CD14-positive monocyte (primary cell): ENCODE measurements around the gene CFAP97. TPM values are rescaled to one million over a fixed set of nuclear protein-coding genes. Genes with fewer than 3 reads are reported as not detected.

Source experiments
- DNase-seq, 3 donors: peaks; one replicate each; pipeline ENCODE4 v3.0.0-alpha.2; 2011 to 2022
- H2AFZ ChIP-seq: 2 replicates; pipeline ENCODE4 v1.6.0; 2012; ENCODE audit warnings: mild to moderate bottlenecking, low read depth, low read length, inconsistent platforms; ENCODE audit not compliant: insufficient read depth, poor library complexity, severe bottlenecking
- H3K27ac ChIP-seq, 2 donors: 1 replicate in 1 of 2; 2 replicates in 1 of 2; pipeline ENCODE4 v1.5.1; 2012 to 2013; ENCODE audit warnings: low read length in 2 of 2, control low read depth in 1 of 2, inconsistent platforms in 1 of 2, low read depth in 1 of 2, mild to moderate bottlenecking in 1 of 2
- H3K27me3 ChIP-seq, 2 donors: one replicate each; pipeline versions ENCODE4 v1.6.0 to v1.6.1; 2011 to 2013; ENCODE audit warnings: low read length in 2 of 2; ENCODE audit not compliant: control insufficient read depth in 2 of 2, insufficient read depth in 2 of 2
- H3K36me3 ChIP-seq, 2 donors: replicated peaks in 1 of 2; 1 replicate in 1 of 2; 2 replicates in 1 of 2; pipeline versions ENCODE4 v1.5.1 to v1.6.1; 2012 to 2013; ENCODE audit warnings: low read length in 2 of 2, control low read depth in 1 of 2, inconsistent platforms in 1 of 2, mild to moderate bottlenecking in 1 of 2; ENCODE audit not compliant: insufficient read depth in 2 of 2, control insufficient read depth in 1 of 2
- H3K4me1 ChIP-seq, 2 donors: 1 replicate in 1 of 2; 2 replicates in 1 of 2; pipeline versions ENCODE4 v1.5.1 to v1.6.1; 2012 to 2013; ENCODE audit warnings: low read length in 2 of 2, control low read depth in 1 of 2, inconsistent platforms in 1 of 2, mild to moderate bottlenecking in 1 of 2, moderate library complexity in 1 of 2; ENCODE audit not compliant: insufficient read depth in 2 of 2, control insufficient read depth in 1 of 2
- H3K4me2 ChIP-seq: replicated peaks from 2 replicates; pipeline ENCODE3; 2012; ENCODE audit warnings: low read length, moderate library complexity, mild to moderate bottlenecking; ENCODE audit not compliant: poor library complexity, severe bottlenecking; ENCODE audit errors: extremely low read depth
- H3K4me3 ChIP-seq, 3 experiments: fragments of 200-600 bp in 1 of 3; sonication (generic) in 1 of 3; replicated peaks in 1 of 3; 1 replicate in 2 of 3; 2 replicates in 1 of 3; pipeline ENCODE4 v1.5.1; 2011 to 2013; ENCODE audit warnings: low read length in 3 of 3, mild to moderate bottlenecking in 3 of 3, control low read depth in 2 of 3, low read depth in 2 of 3, inconsistent platforms in 1 of 3, moderate library complexity in 1 of 3
- H3K79me2 ChIP-seq: 2 replicates; pipeline ENCODE4 v1.6.0; 2012; ENCODE audit warnings: mild to moderate bottlenecking, control low read depth, inconsistent platforms, low read length, moderate library complexity; ENCODE audit not compliant: insufficient read depth
- H3K9ac ChIP-seq: 2 replicates; pipeline ENCODE4 v1.6.0; 2017; ENCODE audit warnings: low read length, mild to moderate bottlenecking; ENCODE audit not compliant: insufficient read depth, poor library complexity, severe bottlenecking
- H3K9me3 ChIP-seq, 2 donors: replicated peaks in 1 of 2; 1 replicate in 1 of 2; 2 replicates in 1 of 2; pipeline versions ENCODE4 v1.5.1 to v1.6.1; 2012 to 2013; ENCODE audit warnings: low read length in 2 of 2, control low read depth in 1 of 2; ENCODE audit not compliant: control insufficient read depth in 1 of 2, insufficient read depth in 1 of 2
- H4K20me1 ChIP-seq: 2 replicates; pipeline ENCODE4 v1.6.0; 2012; ENCODE audit warnings: mild to moderate bottlenecking, low read length, control low read depth, moderate library complexity; ENCODE audit not compliant: insufficient read depth
- H3K27ac Mint-ChIP-seq, 7 donors: one replicate each; pipeline ENCODE4 v1.8.0; 2020; ENCODE audit warnings: mild to moderate bottlenecking in 7 of 7, mixed read lengths in 7 of 7, moderate library complexity in 6 of 7, inconsistent platforms in 2 of 7
- H3K27me3 Mint-ChIP-seq, 3 donors: one replicate each; pipeline ENCODE4 v1.8.0; 2021 to 2022; ENCODE audit warnings: low read depth in 3 of 3, mild to moderate bottlenecking in 3 of 3, mixed read lengths in 3 of 3, moderate library complexity in 3 of 3, inconsistent platforms in 1 of 3
- H3K36me3 Mint-ChIP-seq, 2 donors: one replicate each; pipeline ENCODE4 v1.8.0; 2020; ENCODE audit warnings: mixed read lengths in 2 of 2, inconsistent platforms in 1 of 2, mild to moderate bottlenecking in 1 of 2
- H3K4me1 Mint-ChIP-seq: one replicate; pipeline ENCODE4 v1.8.0; 2020; ENCODE audit warnings: mild to moderate bottlenecking, mixed read lengths
- H3K4me3 Mint-ChIP-seq, 2 donors: one replicate each; pipeline ENCODE4 v1.8.0; 2020; ENCODE audit warnings: mild to moderate bottlenecking in 2 of 2, mixed read lengths in 2 of 2, moderate library complexity in 1 of 2
- H3K9me3 Mint-ChIP-seq, 7 donors: one replicate each; pipeline ENCODE4 v1.8.0; 2020 to 2022; ENCODE audit warnings: mixed read lengths in 7 of 7, mild to moderate bottlenecking in 6 of 7, moderate library complexity in 6 of 7, inconsistent platforms in 2 of 7
- WGBS: methylation state at CpG from one replicate; pipeline ENCODE4 v1.1.5; 2013; ENCODE audit warnings: missing lambda C conversion rate; ENCODE audit not compliant: insufficient coverage; 5-methylcytosine and 5-hydroxymethylcytosine counted together
- intact Hi-C, 2 donors: fragments of 100-400 bp; cut with micrococcal nuclease; formaldehyde crosslinking; loops; one replicate each; pipeline versions ENCODE4 v1.15.0 to v1.15.1; 2023
- polyA plus RNA-seq, 3 donors: library from polyadenylated mRNA; depleted of rRNA in 1 of 3; unstranded in 2 of 3; stranded (reverse) in 1 of 3; fragments of 300-500 nt in 2 of 3; fragments of >200 nt in 1 of 3; fragmentation: Illumina TruSeq in 2 of 3; gene quantifications; 1 replicate in 2 of 3; 2 replicates in 1 of 3; pipeline ENCODE4 v1.2.3, GENCODE V29; 2012 to 2021
- TF ChIP-seq, protein P1 (sequence below): fragments of 200-600 bp; IDR thresholded peaks from one replicate; pipeline ENCODE4 v1.8.0; 2022; ENCODE audit warnings: antibody characterized with exemption, mild to moderate bottlenecking

The CFAP97 gene
- polyA plus RNA-seq, 3 donors: 2.7 to 16.8 (median 12.3) TPM

DNA sequence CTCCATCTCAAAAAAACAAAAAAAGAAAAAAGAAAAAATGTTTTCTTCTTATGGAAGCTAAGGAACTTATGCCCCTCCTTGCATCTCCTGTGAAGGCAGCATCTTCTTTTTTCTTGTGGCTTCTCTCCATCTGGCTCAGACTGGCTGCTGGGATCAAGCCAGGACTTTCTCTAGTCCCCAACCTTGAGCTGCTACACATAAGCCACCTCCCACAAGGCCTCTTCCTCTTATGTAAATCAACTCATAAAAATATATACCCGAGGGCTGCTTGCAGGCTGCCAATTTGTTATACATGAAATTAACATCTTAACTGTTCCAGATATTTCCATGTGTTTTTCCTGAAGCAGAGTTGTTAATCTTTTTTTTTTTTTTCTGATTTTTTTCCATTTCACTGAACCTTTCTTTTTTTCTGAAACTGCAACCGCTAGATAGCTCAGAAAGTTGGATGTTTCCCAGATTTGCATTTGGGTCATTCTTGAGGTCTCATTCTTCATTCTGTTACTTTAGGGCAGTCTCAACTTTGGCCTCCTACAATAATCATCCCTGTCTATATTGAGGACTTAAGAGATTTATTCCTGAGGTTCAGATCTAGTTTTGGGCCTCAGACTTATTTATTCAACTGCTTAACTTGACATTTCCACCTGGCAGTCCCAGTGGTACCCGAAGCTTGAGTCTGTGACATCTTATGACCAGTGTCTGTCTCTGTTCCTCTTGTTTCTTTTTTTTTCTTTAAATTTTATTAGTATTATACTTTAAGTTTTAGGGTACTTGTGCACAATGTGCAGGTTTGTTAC is 15.9 kb upstream of the CFAP97 start:
- Mint-ChIP-seq H3K4me1 (no peaks in the 10 kb centered on the region), H3K9me3 (peaks cover 0 to 5% (median 0%) of the 10 kb centered on the region in 7 donors), H3K27me3 (peaks cover 14 to 19% (median 15%) of the 10 kb centered on the region in 3 donors), H3K36me3 (no peaks in the 10 kb centered on the region), H3K27ac (peak overlapping the region in 1 of 7 donors; percentile 31), H3K4me3 (no peak overlapping the region)
- no peak overlapping the region for H3K4me3 ChIP-seq
- intact Hi-C loops: no loop called here
- H3K79me2 ChIP-seq: no peaks in the 10 kb centered on the region
- TF ChIP-seq, protein P1, sequence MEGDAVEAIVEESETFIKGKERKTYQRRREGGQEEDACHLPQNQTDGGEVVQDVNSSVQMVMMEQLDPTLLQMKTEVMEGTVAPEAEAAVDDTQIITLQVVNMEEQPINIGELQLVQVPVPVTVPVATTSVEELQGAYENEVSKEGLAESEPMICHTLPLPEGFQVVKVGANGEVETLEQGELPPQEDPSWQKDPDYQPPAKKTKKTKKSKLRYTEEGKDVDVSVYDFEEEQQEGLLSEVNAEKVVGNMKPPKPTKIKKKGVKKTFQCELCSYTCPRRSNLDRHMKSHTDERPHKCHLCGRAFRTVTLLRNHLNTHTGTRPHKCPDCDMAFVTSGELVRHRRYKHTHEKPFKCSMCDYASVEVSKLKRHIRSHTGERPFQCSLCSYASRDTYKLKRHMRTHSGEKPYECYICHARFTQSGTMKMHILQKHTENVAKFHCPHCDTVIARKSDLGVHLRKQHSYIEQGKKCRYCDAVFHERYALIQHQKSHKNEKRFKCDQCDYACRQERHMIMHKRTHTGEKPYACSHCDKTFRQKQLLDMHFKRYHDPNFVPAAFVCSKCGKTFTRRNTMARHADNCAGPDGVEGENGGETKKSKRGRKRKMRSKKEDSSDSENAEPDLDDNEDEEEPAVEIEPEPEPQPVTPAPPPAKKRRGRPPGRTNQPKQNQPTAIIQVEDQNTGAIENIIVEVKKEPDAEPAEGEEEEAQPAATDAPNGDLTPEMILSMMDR: no peak
- no peaks in the 10 kb centered on the region for H4K20me1 ChIP-seq
- H3K27me3 ChIP-seq: no peaks in the 10 kb centered on the region
- no peak overlapping the region for H2AFZ ChIP-seq
- no peaks in the 10 kb centered on the region for H3K4me1 ChIP-seq
- WGBS: 0% methylated on average over 1 of the region's 3 CpGs
- DNase-seq: no peak
- H3K27ac ChIP-seq: no peak overlapping the region
- H3K4me2 ChIP-seq: no peak overlapping the region
- no peaks in the 10 kb centered on the region for H3K9me3 ChIP-seq
- no peak overlapping the region for H3K9ac ChIP-seq
- H3K36me3 ChIP-seq: no peaks in the 10 kb centered on the region

DNA sequence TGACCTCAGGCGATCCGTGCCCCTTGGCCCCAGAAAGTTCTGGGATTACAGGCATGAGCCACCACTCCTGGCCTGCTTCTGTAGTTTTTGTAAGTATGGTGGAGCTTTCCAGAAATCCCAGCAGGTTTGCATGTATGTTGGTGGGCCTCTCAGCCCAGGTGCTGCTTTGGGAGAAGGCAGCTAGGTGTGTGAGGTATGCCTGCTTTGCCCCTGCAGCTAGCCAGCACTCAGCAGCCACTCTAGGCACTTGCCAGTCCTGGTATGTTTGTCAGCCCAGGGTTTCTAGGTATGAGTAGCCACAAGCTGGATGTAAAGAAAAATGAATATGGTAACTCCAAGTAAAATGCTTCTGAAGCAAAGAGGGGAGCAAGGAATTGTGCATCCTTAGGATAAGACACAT is 14.5 kb upstream of the CFAP97 start:
- Histone ChIP-seq H3K79me2 (no peaks in the 10 kb centered on the region), H3K9me3 (no peaks in the 10 kb centered on the region), H3K4me1 (no peaks in the 10 kb centered on the region), H3K27me3 (peaks cover 6 to 10% of the 10 kb centered on the region in 2 donors), H3K4me2 (no peak overlapping the region), H4K20me1 (no peaks in the 10 kb centered on the region), H2AFZ (no peak overlapping the region), H3K27ac (no peak overlapping the region), H3K9ac (no peak overlapping the region), H3K36me3 (no peaks in the 10 kb centered on the region), H3K4me3 (no peak overlapping the region)
- Mint-ChIP-seq H3K4me3 (no peak overlapping the region), H3K27ac (no peak overlapping the region), H3K9me3 (peaks cover 0 to 5% (median 0%) of the 10 kb centered on the region in 7 donors), H3K27me3 (peaks cover 26 to 30% (median 27%) of the 10 kb centered on the region in 3 donors), H3K4me1 (no peaks in the 10 kb centered on the region), H3K36me3 (no peaks in the 10 kb centered on the region)
- no peak for DNase-seq
- intact Hi-C loops: no loop called here
- TF ChIP-seq, protein P1: no peak
- no CpG with 5 or more reads among the region's 2 CpGs for WGBS
